CD8-positive, alpha-beta memory T cell (primary cell): ENCODE measurements around the gene SORL1-AS1.

Source experiments
- CTCF ChIA-PET: fragments of 350-600 bp; sonication (Branson Sonifier 250); formaldehyde crosslinking; loops from one replicate; lab custom pipeline; 2021; ENCODE audit warnings: antibody characterized with exemption; lab: Charles Lee
- POLR2A ChIA-PET: fragments of 350-600 bp; sonication (Branson Sonifier 250); formaldehyde crosslinking; loops from one replicate; lab custom pipeline; 2021; ENCODE audit warnings: antibody characterized with exemption; lab: Charles Lee
- DNase-seq, 5 donors: peaks; one replicate each; pipeline versions ENCODE4 v3.0.0 to v3.0.0-alpha.2; 2020 to 2022; ENCODE audit warnings: mixed read lengths in 1 of 5
- H3K27ac ChIP-seq: one replicate; pipeline ENCODE4 v1.7.0; 2013; ENCODE audit warnings: low read depth, mild to moderate bottlenecking, low read length, moderate library complexity
- H3K27me3 ChIP-seq: 2 replicates; pipeline ENCODE4 v1.7.0; 2013; ENCODE audit warnings: low read length, mild to moderate bottlenecking; ENCODE audit not compliant: insufficient read depth, poor library complexity, severe bottlenecking
- H3K36me3 ChIP-seq: 2 replicates; pipeline ENCODE4 v1.7.0; 2013; ENCODE audit warnings: mild to moderate bottlenecking, low read length, moderate library complexity; ENCODE audit not compliant: insufficient read depth
- H3K4me1 ChIP-seq: 2 replicates; pipeline ENCODE4 v1.7.0; 2013; ENCODE audit warnings: mild to moderate bottlenecking, low read length, moderate library complexity; ENCODE audit not compliant: insufficient read depth
- H3K4me3 ChIP-seq: 2 replicates; pipeline ENCODE4 v1.7.0; 2013; ENCODE audit warnings: mild to moderate bottlenecking, low read length
- H3K9me3 ChIP-seq: 2 replicates; pipeline ENCODE4 v1.7.0; 2013; ENCODE audit warnings: mild to moderate bottlenecking, low read length
- H3K27ac Mint-ChIP-seq, 8 donors: one replicate each; pipeline ENCODE4 v1.8.0; 2020 to 2021; ENCODE audit warnings: mixed read lengths in 8 of 8, mild to moderate bottlenecking in 6 of 8, inconsistent platforms in 3 of 8, moderate library complexity in 3 of 8
- H3K27me3 Mint-ChIP-seq, 2 donors: one replicate each; pipeline ENCODE4 v1.8.0; 2020 to 2021; ENCODE audit warnings: mixed read lengths in 2 of 2, mild to moderate bottlenecking in 1 of 2, moderate library complexity in 1 of 2
- H3K36me3 Mint-ChIP-seq, 3 donors: one replicate each; pipeline ENCODE4 v1.8.0; 2020 to 2021; ENCODE audit warnings: mixed read lengths in 3 of 3, inconsistent platforms in 1 of 3, mild to moderate bottlenecking in 1 of 3
- H3K4me1 Mint-ChIP-seq, 3 donors: one replicate each; pipeline ENCODE4 v1.8.0; 2020 to 2021; ENCODE audit warnings: mixed read lengths in 3 of 3, inconsistent platforms in 1 of 3, mild to moderate bottlenecking in 1 of 3
- H3K4me3 Mint-ChIP-seq, 7 donors: one replicate each; pipeline ENCODE4 v1.8.0; 2020 to 2021; ENCODE audit warnings: mixed read lengths in 7 of 7, mild to moderate bottlenecking in 6 of 7, moderate library complexity in 4 of 7, inconsistent platforms in 2 of 7
- H3K9me3 Mint-ChIP-seq, 5 donors: one replicate each; pipeline ENCODE4 v1.8.0; 2020 to 2022; ENCODE audit warnings: mixed read lengths in 5 of 5, mild to moderate bottlenecking in 3 of 5, moderate library complexity in 2 of 5, inconsistent platforms in 1 of 5

Gene SORL1-AS1

DNA sequence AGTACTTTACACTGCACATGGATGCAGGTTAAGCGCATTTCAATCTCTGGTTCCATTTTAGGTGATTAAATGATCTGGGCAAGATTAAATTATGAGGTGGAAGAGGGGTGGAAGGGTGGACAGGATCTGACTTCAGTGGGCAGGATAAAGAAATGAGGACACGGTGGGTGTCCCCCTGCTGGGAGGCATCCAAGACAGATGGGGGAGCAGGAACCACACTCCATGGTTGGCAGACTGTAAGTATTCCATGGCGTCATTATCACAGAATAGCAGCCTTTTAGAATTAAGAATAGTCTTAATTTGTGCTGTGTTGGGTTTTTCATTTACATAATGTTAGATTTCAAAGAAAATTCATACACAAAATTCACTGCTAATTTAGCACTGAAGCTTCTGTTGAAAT, 8.2 kb downstream of the SORL1-AS1 start:
- Histone ChIP-seq H3K27ac (no peak overlapping the region), H3K4me3 (no peak overlapping the region), H3K27me3 (no peaks in the 10 kb centered on the region), H3K9me3 (no peaks in the 10 kb centered on the region), H3K36me3 (peaks cover 4% of the 10 kb centered on the region), H3K4me1 (peaks cover 53% of the 10 kb centered on the region)
- CTCF ChIA-PET, result no interaction called here
- Mint-ChIP-seq H3K4me1 (peaks cover 38 to 63% (median 54%) of the 10 kb centered on the region in 3 donors), H3K27me3 (peaks cover 0 to 1% of the 10 kb centered on the region in 2 donors), H3K27ac (peak overlapping the region in 4 of 8 donors; percentile 2 to 84 (median 20)), H3K36me3 (peaks cover 13 to 38% (median 14%) of the 10 kb centered on the region in 3 donors), H3K9me3 (no peaks in the 10 kb centered on the region), H3K4me3 (peak overlapping the region in 1 of 7 donors; percentile 60)
- DNase-seq, result no peak
- POLR2A ChIA-PET, result no interaction called here

DNA sequence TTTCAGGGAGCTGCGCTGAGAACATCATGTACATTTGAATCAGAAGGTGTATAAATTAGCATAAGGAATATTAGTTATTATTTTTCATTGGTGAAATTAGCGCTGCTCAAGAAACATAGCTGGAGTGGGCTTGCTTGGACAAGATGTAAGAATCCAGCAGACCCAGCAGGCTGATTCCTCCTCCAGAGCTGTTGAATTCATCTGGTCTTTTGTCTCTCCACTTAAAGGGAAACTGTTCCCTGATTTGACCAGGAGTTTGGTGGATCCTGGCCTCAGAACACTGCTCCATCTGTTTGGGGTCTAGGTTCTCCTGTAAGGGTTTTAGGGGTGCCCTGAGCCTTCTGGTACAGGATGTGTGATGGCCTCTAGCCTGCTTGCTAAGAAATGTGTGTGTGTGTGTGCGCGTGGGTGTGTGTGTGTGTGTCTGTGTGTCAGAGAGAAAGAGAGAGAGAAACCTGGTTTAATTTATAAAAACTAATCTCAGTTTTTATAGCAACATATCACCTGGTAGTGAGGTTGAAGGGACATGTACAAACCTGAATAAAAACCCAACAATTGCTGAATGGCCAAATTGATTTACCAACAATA, 9.0 kb downstream of the SORL1-AS1 start:
- H3K27ac Mint-ChIP-seq, result peak overlapping the region in 4 of 8 donors; percentile 3 to 66 (median 28)
- Histone ChIP-seq H3K4me1 (peaks cover 46% of the 10 kb centered on the region), H3K27ac (no peak overlapping the region), H3K27me3 (no peaks in the 10 kb centered on the region), H3K36me3 (peaks cover 4% of the 10 kb centered on the region), H3K4me3 (no peak overlapping the region), H3K9me3 (no peaks in the 10 kb centered on the region)
- no peak overlapping the region for H3K4me3 Mint-ChIP-seq
- H3K36me3 Mint-ChIP-seq, result peaks cover 13 to 38% (median 14%) of the 10 kb centered on the region in 3 donors
- H3K27me3 Mint-ChIP-seq, result peaks cover 0 to 1% of the 10 kb centered on the region in 2 donors
- CTCF ChIA-PET, result no interaction called here
- DNase-seq, result no peak
- POLR2A ChIA-PET, result interaction anchor here (0.5 to 0.6 kb wide), 2 partner anchors 11 to 133 kb away, joined by 3 read pairs; no protein-coding TSS in a partner anchor
- H3K4me1 Mint-ChIP-seq, result peaks cover 31 to 56% (median 47%) of the 10 kb centered on the region in 3 donors
- no peaks in the 10 kb centered on the region for H3K9me3 Mint-ChIP-seq

DNA sequence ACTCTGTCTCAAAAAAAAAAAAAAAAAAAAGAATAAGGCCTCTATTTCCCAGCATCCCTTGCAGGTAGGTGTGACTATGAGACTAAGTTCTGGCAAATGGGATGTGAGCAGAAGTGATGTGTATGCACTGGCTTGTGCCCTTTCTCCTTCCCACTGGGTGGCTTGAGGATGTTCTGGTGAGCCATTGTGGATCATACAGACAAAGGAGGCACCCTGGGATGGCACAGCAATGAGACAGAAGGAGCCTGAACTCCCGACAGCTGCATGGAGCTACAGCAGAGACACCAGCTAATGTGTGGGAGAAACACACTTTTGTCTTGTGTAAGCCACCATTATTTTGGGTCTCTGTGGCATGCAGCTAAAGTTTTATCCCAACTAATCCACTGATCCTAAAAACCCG, 11.2 kb downstream of the SORL1-AS1 start:
- peaks cover 0 to 1% of the 10 kb centered on the region in 2 donors for H3K27me3 Mint-ChIP-seq
- H3K27ac Mint-ChIP-seq, result no peak overlapping the region
- Histone ChIP-seq H3K36me3 (peaks cover 4% of the 10 kb centered on the region), H3K27ac (no peak overlapping the region), H3K9me3 (no peaks in the 10 kb centered on the region), H3K4me3 (no peak overlapping the region), H3K4me1 (peaks cover 23% of the 10 kb centered on the region), H3K27me3 (no peaks in the 10 kb centered on the region)
- no peak overlapping the region for H3K4me3 Mint-ChIP-seq
- H3K36me3 Mint-ChIP-seq, result peaks cover 13 to 28% (median 14%) of the 10 kb centered on the region in 3 donors
- ChIA-PET CTCF (interaction anchor here (1.7 kb wide), 1 partner anchor 9 kb away, joined by 5 read pairs; no protein-coding TSS in a partner anchor), POLR2A (interaction anchor here (0.6 kb wide), 1 partner anchor 47 kb away, joined by 3 read pairs; no protein-coding TSS in a partner anchor)
- no peak for DNase-seq
- H3K9me3 Mint-ChIP-seq, result no peaks in the 10 kb centered on the region
- peaks cover 20 to 46% (median 37%) of the 10 kb centered on the region in 3 donors for H3K4me1 Mint-ChIP-seq

DNA sequence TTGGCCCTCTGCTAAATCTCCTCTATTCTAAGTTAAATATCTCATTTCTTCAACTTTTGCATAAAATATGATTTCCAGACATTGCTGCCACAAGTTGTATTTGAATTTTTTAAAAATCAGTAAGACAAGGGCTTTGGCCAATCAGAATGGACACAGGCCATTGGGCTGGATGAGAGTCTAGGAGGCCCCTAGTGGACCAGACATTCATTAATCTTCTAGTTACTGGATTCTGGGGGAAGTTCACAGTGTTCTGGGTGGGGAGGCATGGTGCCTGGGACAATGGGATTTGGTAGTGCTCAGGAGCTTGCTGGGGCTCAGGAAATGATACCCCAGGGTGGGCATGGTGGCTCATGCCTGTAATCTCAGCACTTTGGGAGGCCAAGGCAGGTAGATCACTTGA, 13.0 kb downstream of the SORL1-AS1 start:
- Histone ChIP-seq H3K4me1 (peaks cover 12% of the 10 kb centered on the region), H3K9me3 (no peaks in the 10 kb centered on the region), H3K4me3 (no peak overlapping the region), H3K27ac (no peak overlapping the region), H3K36me3 (peaks cover 4% of the 10 kb centered on the region), H3K27me3 (no peaks in the 10 kb centered on the region)
- Mint-ChIP-seq H3K27ac (peak overlapping the region in 2 of 8 donors; percentile 37 to 72), H3K27me3 (no peaks in the 10 kb centered on the region), H3K4me3 (no peak overlapping the region), H3K4me1 (peaks cover 23 to 44% (median 37%) of the 10 kb centered on the region in 3 donors), H3K9me3 (no peaks in the 10 kb centered on the region), H3K36me3 (peaks cover 4 to 14% (median 5%) of the 10 kb centered on the region in 3 donors)
- no peak for DNase-seq
- ChIA-PET POLR2A (no interaction called here), CTCF (no interaction called here)

DNA sequence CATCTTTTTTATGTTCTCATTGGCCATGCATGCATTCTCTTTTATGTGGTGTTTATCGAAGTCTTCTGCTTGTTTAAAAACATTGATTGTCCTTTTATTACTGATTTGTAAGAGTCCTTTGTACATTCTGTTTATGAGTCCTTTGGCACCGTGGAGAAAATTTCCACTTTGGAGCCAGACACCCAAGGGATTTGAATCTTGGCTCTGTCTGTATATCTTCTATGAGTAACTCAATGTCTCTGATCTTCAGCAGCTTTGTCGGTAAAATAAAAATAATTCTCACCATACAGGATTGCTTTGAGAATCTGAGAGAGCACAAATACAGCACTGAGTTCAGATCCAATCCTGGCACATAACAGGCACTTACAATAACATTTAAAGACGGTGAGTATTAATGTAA, 13.4 kb downstream of the SORL1-AS1 start:
- Mint-ChIP-seq H3K9me3 (no peaks in the 10 kb centered on the region), H3K27me3 (no peaks in the 10 kb centered on the region), H3K36me3 (peaks cover under 1 to 10% (median 3%) of the 10 kb centered on the region in 3 donors), H3K27ac (no peak overlapping the region), H3K4me3 (no peak overlapping the region), H3K4me1 (peaks cover 21 to 40% (median 34%) of the 10 kb centered on the region in 3 donors)
- Histone ChIP-seq H3K4me3 (no peak overlapping the region), H3K4me1 (peaks cover 7% of the 10 kb centered on the region), H3K27ac (no peak overlapping the region), H3K27me3 (no peaks in the 10 kb centered on the region), H3K36me3 (peaks cover 2% of the 10 kb centered on the region), H3K9me3 (no peaks in the 10 kb centered on the region)
- ChIA-PET POLR2A (no interaction called here), CTCF (no interaction called here)
- DNase-seq, result no peak

DNA sequence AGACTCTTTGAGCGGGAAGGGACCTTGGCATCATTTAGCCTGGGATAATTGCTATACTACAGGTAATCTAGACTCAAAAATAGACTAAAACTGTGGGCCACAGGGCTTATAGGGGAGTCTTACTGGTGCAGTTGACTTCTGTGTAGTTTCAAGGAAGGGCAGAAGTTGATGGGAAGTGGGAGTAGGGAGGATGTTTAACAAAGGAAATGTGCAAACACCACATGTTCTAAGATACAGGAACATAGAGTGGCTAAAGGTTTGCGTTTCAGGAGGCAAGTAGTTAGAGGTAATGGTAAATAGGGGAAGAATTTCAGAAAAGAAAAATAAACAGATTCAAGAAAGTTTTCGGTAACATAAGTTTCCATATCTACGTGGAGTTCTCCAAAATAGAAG, 15.1 kb downstream of the SORL1-AS1 start:
- POLR2A ChIA-PET, result no interaction called here
- Mint-ChIP-seq H3K9me3 (no peaks in the 10 kb centered on the region), H3K27me3 (no peaks in the 10 kb centered on the region), H3K36me3 (peaks cover 0 to 2% (median 1%) of the 10 kb centered on the region in 3 donors), H3K4me3 (no peak overlapping the region), H3K27ac (no peak overlapping the region), H3K4me1 (peaks cover 20 to 31% (median 29%) of the 10 kb centered on the region in 3 donors)
- DNase-seq, result no peak
- CTCF ChIA-PET, result no interaction called here
- no peak overlapping the region for H3K4me3 ChIP-seq
- H3K36me3 ChIP-seq, result no peaks in the 10 kb centered on the region
- H3K27me3 ChIP-seq, result no peaks in the 10 kb centered on the region
- H3K9me3 ChIP-seq, result no peaks in the 10 kb centered on the region
- H3K4me1 ChIP-seq, result peaks cover 6% of the 10 kb centered on the region
- no peak overlapping the region for H3K27ac ChIP-seq

DNA sequence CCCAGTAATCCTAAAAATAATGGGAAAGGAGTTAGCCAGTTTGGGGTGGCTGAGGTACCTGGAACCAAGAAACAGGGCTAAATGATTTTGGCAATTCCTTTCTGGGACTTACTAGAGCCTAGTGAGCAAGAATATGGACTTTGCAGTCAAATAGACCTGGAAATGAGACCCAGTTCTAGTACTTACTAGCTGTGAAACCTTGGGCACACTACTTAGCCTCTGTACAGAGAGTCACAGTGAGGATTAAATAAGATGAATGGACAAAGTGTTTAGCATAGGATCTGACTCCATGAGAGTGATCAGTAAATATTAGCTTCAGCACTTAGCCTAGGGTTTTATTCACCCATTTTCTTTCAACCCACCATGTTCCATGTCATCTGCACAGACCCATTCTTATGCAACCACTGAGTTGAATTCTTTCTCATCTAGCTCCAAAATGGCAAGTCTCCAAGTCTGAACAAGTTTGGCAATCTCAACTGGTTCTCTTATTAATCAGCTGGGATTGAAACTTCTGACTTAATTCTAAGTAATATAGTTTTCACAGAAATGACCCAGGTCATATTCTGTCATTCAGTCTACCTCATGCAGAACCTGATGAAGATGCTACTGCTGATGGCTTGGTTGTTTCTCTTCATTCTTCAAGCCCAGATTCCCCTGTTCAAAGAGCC, 15.6 kb downstream of the SORL1-AS1 start:
- Histone ChIP-seq H3K4me3 (no peak overlapping the region), H3K9me3 (no peaks in the 10 kb centered on the region), H3K4me1 (peaks cover 6% of the 10 kb centered on the region), H3K36me3 (no peaks in the 10 kb centered on the region), H3K27ac (no peak overlapping the region), H3K27me3 (no peaks in the 10 kb centered on the region)
- H3K4me3 Mint-ChIP-seq, result no peak overlapping the region
- ChIA-PET POLR2A (no interaction called here), CTCF (no interaction called here)
- no peak for DNase-seq
- H3K9me3 Mint-ChIP-seq, result no peaks in the 10 kb centered on the region
- H3K27ac Mint-ChIP-seq, result peak overlapping the region in 1 of 8 donors; percentile 77
- peaks cover 0 to 1% (median 1%) of the 10 kb centered on the region in 3 donors for H3K36me3 Mint-ChIP-seq
- H3K4me1 Mint-ChIP-seq, result peaks cover 20 to 31% (median 29%) of the 10 kb centered on the region in 3 donors
- H3K27me3 Mint-ChIP-seq, result no peaks in the 10 kb centered on the region
